HepG2 (cell line): ENCODE data around the gene MRPL38.

Experiments
- AHR ChIP-seq: IDR thresholded peaks from 2 replicates; pipeline ENCODE4 v1.6.1; 2018; ENCODE audit warnings: missing genetic modification reagents, missing compliant biosample characterization
- ARID3A ChIP-seq: IDR thresholded peaks from 2 replicates; pipeline ENCODE4 v1.6.1; 2012; ENCODE audit warnings: low read depth, low read length, improper control_type of control experiment
- ATF3 ChIP-seq: sonication (generic); formaldehyde crosslinking; IDR thresholded peaks from 2 replicates; pipeline ENCODE4 v1.4.0; 2020; ENCODE audit warnings: missing genetic modification reagents
- DNMT3B ChIP-seq: conservative IDR thresholded peaks from 2 replicates; pipeline ENCODE4 v1.6.1; 2016; ENCODE audit warnings: missing biosample characterization, control low read depth
- NFYB ChIP-seq: sonication (generic); formaldehyde crosslinking; IDR thresholded peaks from 2 replicates; pipeline ENCODE4 v1.4.0; 2020; ENCODE audit warnings: missing genetic modification reagents
- PAWR ChIP-seq: sonication (generic); formaldehyde crosslinking; IDR thresholded peaks from 2 replicates; pipeline ENCODE4 v1.4.0; 2020; ENCODE audit warnings: missing genetic modification reagents, mild to moderate bottlenecking, borderline replicate concordance
- PHB2 ChIP-seq: fragments of 450-650 bp; IDR thresholded peaks from 2 replicates; pipeline ENCODE4 v1.6.1; 2018; ENCODE audit not compliant: partially characterized antibody
- TBP ChIP-seq: sonication (generic); formaldehyde crosslinking; IDR thresholded peaks from 2 replicates; pipeline ENCODE4 v1.5.0; 2020; ENCODE audit warnings: missing genetic modification reagents
- ZNF329 ChIP-seq: sonication (generic); formaldehyde crosslinking; IDR thresholded peaks from 2 replicates; pipeline ENCODE4 v1.9.0; 2021; ENCODE audit warnings: low read depth, mild to moderate bottlenecking, missing genetic modification reagents
- ZNF362 ChIP-seq: sonication (generic); formaldehyde crosslinking; IDR thresholded peaks from 2 replicates; pipeline ENCODE4 v1.4.0; 2020; ENCODE audit warnings: missing genetic modification reagents, mild to moderate bottlenecking, borderline replicate concordance

GRCh38 chr17:75855310-75856061 is 49.2 kb downstream of the MRPL38 start, which contains the start of gene WBP2:
- no peak for TF ChIP-seq PHB2
- TF ChIP-seq DNMT3B (CRISPR knock-in tag): 0 out of 2 replicates have a peak, but pooled peaks have one; percentile 56
- no peak for TF ChIP-seq PAWR
- TF ChIP-seq ATF3 (CRISPR knock-in tag): peak; percentile 2; the same call in 1 of the 2 replicates
- TF ChIP-seq AHR (CRISPR knock-in tag): peak; percentile 68; the same call in 1 of the 2 replicates
- peak; percentile 36; the same call in 1 of the 2 replicates for TF ChIP-seq ARID3A
- no peak; the same call in 1 of the 2 replicates for TF ChIP-seq ZNF362 (CRISPR knock-in tag)
- no peak; the same call in 1 of the 2 replicates for TF ChIP-seq ZNF329 (CRISPR knock-in tag)
- peak; percentile 97 for TF ChIP-seq TBP (CRISPR knock-in tag)
- TF ChIP-seq NFYB (CRISPR knock-in tag): peak; percentile 88
